GM12892 (cell line): ENCODE measurements around the gene MRPL9.
"Not testable (repeated sequence)": the region's sequence is repeated elsewhere in the genome, so short reads cannot be mapped to it uniquely, and the experiment has no call there.

Experiments
- POLR2A ChIP-seq: IDR thresholded peaks from 2 replicates; pipeline ENCODE4 v1.6.1; 2011; ENCODE audit warnings: low read depth, low read length, control low read depth
- POLR2AphosphoS5 ChIP-seq: IDR thresholded peaks from 2 replicates; pipeline ENCODE4 v1.6.1; 2011; ENCODE audit warnings: low read depth, low read length, control low read depth
- TAF1 ChIP-seq: IDR thresholded peaks from 2 replicates; pipeline ENCODE4 v1.6.1; 2011; ENCODE audit warnings: low read depth, mild to moderate bottlenecking, control low read depth, low read length, borderline replicate concordance

DNA sequence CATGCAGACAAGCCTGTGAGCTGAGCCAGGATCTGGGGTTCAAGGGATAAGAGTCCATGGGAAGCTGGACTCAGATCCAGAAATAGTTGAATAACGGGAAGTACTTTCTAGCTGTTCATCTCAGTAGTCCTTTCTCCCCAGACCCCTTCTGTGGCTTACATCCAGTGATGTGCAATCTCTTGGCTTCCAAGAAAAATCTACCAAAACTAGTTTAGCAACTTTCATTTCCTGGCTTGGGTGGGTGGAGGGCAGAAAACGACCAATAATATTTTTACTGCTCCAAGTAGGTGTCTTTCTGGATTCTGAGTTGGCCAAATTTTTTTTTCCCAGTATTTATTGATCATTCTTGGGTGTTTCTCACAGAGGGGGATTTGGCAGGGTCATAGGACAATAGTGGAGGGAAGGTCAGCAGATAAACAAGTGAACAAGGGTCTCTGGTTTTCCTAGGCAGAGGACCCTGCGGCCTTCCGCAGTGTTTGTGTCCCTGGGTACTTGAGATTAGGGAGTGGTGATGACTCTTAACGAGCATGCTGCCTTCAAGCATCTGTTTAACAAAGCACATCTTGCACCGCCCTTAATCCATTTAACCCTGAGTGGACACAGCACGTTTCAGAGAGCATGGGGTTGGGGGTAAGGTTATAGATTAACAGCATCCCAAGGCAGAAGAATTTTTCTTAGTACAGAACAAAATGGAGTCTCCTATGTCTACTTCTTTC lies 5.2 kb upstream of the MRPL9 start:
- not testable (repeated sequence) for TF ChIP-seq POLR2A, POLR2AphosphoS5, TAF1
